ENCODE data around the gene B4GALNT1. TPM values are rescaled to one million over a fixed set of nuclear protein-coding genes. Genes with fewer than 3 reads are reported as not detected.

Gene B4GALNT1
- total RNA-seq, 2 donors from 2014 or later, result 0.32 to 0.88 TPM

GRCh38 chr12:57630891-57631433 is 2.0 kb downstream of the B4GALNT1 start:
- Histone ChIP-seq H3K36me3 (no peaks in the 10 kb centered on the region), H3K9ac (ENCODE audit: low read depth in 2 of 2, low read length in 2 of 2) (no peak overlapping the region), H3K27me3 (peaks cover 63% of the 10 kb centered on the region), H3K9me3 (no peaks in the 10 kb centered on the region), H3K27ac (no peak overlapping the region), H3K4me1 (peaks cover 3% of the 10 kb centered on the region), H3K4me3 (no peak overlapping the region)
- intact Hi-C loops (cut with DNase I), result no loop called here
- no peak for DNase-seq
- TF ChIP-seq CTCF (IDR thresholded peaks at IDR 0.05), result no peak

- intact Hi-C loops (cut with DNase I), result no loop called here
- DNase-seq, result no peak
- no peaks in the 10 kb centered on the region for H3K9me3 ChIP-seq
- no peak overlapping the region for H3K4me3 ChIP-seq
- peaks cover 71% of the 10 kb centered on the region for H3K27me3 ChIP-seq
- H3K36me3 ChIP-seq, result no peaks in the 10 kb centered on the region
- H3K27ac ChIP-seq, result no peak overlapping the region
- H3K4me1 ChIP-seq, result peaks cover 3% of the 10 kb centered on the region
- TF ChIP-seq CTCF (IDR thresholded peaks at IDR 0.05), result no peak
- no peak overlapping the region for H3K9ac ChIP-seq (ENCODE audit: low read depth in 2 of 2, low read length in 2 of 2)
These were observed 3.0 kb downstream of the B4GALNT1 start for GRCh38 chr12:57629897-57630471.

GRCh38 chr12:57628280-57629191 is 4.5 kb downstream of the B4GALNT1 start:
- no peak for TF ChIP-seq CTCF (IDR thresholded peaks at IDR 0.05)
- no peak overlapping the region for H3K9ac ChIP-seq (ENCODE audit: low read depth in 2 of 2, low read length in 2 of 2)
- no peak overlapping the region for H3K27ac ChIP-seq
- no peak for DNase-seq
- H3K9me3 ChIP-seq, result no peaks in the 10 kb centered on the region
- H3K4me1 ChIP-seq, result peaks cover 3% of the 10 kb centered on the region
- intact Hi-C loops (cut with DNase I), result no loop called here
- no peak overlapping the region for H3K4me3 ChIP-seq
- H3K27me3 ChIP-seq, result peaks cover 78% of the 10 kb centered on the region
- H3K36me3 ChIP-seq, result no peaks in the 10 kb centered on the region

- H3K4me1 ChIP-seq, result no peaks in the 10 kb centered on the region
- no peak for DNase-seq
- no peaks in the 10 kb centered on the region for H3K9me3 ChIP-seq
- peaks cover 80% of the 10 kb centered on the region for H3K27me3 ChIP-seq
- TF ChIP-seq CTCF (IDR thresholded peaks at IDR 0.05), result no peak
- intact Hi-C loops (cut with DNase I), result no loop called here
- H3K27ac ChIP-seq, result no peak overlapping the region
- no peak overlapping the region for H3K4me3 ChIP-seq
- no peaks in the 10 kb centered on the region for H3K36me3 ChIP-seq
- H3K9ac ChIP-seq (ENCODE audit: low read depth in 2 of 2, low read length in 2 of 2), result no peak overlapping the region
These were observed 5.3 kb downstream of the B4GALNT1 start for GRCh38 chr12:57627501-57628279.

- Histone ChIP-seq H3K4me3 (no peak overlapping the region), H3K4me1 (no peaks in the 10 kb centered on the region), H3K27ac (no peak overlapping the region), H3K9ac (ENCODE audit: low read depth in 2 of 2, low read length in 2 of 2) (no peak overlapping the region), H3K9me3 (no peaks in the 10 kb centered on the region), H3K27me3 (peaks cover 73% of the 10 kb centered on the region), H3K36me3 (no peaks in the 10 kb centered on the region)
- no peak for TF ChIP-seq CTCF (IDR thresholded peaks at IDR 0.05)
- DNase-seq, result no peak
- intact Hi-C loops (cut with DNase I), result no loop called here
These were observed 6.0 kb downstream of the B4GALNT1 start for GRCh38 chr12:57626921-57627445.

Measured in colonic mucosa (tissue), 4 donors.